HG03575 (cell line): ENCODE data around the gene GANC.

Experiments
- ATAC-seq: cut with Tn5 transposase; IDR thresholded peaks from one replicate; pipeline ENCODE4 v1.9.1; 2021; ENCODE audit not compliant: unreplicated experiment, insufficient number of reproducible peaks, low FRiP score; ENCODE audit errors: extremely low read depth

The GANC gene

GRCh38 chr15:42365921-42366550 lies 93.0 kb downstream of the GANC start:
- no peak for ATAC-seq

- no peak for ATAC-seq
These were observed 94.0 kb downstream of the GANC start for GRCh38 chr15:42367041-42367440.

- ATAC-seq = no peak
These were observed 95.1 kb downstream of the GANC start for GRCh38 chr15:42368096-42368495.

GRCh38 chr15:42371096-42371495 lies 98.1 kb downstream of the GANC start:
- ATAC-seq = no peak

- no peak for ATAC-seq
These were observed 100.3 kb downstream of the GANC start for GRCh38 chr15:42373274-42373673.

- no peak for ATAC-seq
These were observed 100.9 kb downstream of the GANC start for GRCh38 chr15:42373936-42374335.

- no peak for ATAC-seq
These were observed 101.8 kb downstream of the GANC start for GRCh38 chr15:42374810-42375209.

- no peak for ATAC-seq
These were observed 102.3 kb downstream of the GANC start for GRCh38 chr15:42375252-42375651.

- ATAC-seq = no peak
These were observed 102.9 kb downstream of the GANC start for GRCh38 chr15:42375941-42376340.

GRCh38 chr15:42378011-42378410 lies 105.0 kb downstream of the GANC start:
- ATAC-seq = no peak

- no peak for ATAC-seq
These were observed 111.6 kb downstream of the GANC start for GRCh38 chr15:42384597-42384996.

- ATAC-seq = no peak
These were observed 112.4 kb downstream of the GANC start for GRCh38 chr15:42385206-42385979.

- ATAC-seq = no peak
These were observed 113.1 kb downstream of the GANC start for GRCh38 chr15:42385980-42386700.

- ATAC-seq = no peak
These were observed 114.6 kb downstream of the GANC start for GRCh38 chr15:42387603-42388002.

GRCh38 chr15:42392309-42393024 lies 119.5 kb downstream of the GANC start:
- no peak for ATAC-seq

- ATAC-seq = no peak
These were observed 121.1 kb downstream of the GANC start for GRCh38 chr15:42394106-42394505.

GRCh38 chr15:42395838-42396237 lies 122.8 kb downstream of the GANC start:
- no peak for ATAC-seq

GRCh38 chr15:42401544-42402454 lies 128.8 kb downstream of the GANC start:
- ATAC-seq = no peak
